ENCODE results near the gene TTI1.

The TTI1 gene

DNA sequence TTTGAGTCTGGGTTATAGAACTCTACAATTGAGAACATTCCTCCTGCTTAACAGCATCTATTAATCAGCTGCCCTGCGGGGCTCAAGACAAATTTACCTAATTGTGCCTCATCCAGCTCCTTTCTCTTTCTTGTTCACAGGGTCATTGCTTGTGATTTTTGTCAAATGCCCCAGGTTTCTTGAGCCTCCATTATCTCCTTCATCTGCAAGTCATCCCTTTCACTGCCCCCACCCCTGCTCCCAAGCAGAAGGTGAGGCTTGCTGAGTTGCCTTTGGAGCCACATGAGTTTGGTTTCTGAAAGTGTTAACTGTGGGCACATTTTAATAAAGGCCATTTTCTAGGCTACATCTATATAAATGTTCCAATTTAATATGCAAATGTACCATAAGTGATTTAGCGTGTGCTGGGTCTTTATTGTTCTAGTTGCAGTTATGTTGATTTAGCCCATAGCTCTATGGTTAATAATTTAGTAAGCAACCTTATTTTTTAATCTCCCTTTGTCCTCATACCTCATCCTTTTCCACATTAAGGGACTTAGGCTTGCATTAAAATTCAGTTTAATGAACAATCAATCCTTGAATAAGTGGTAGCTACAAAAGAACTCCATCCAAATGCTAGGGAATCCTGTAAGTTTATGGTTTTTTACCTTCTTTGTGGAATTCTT, 74.3 kb downstream of the TTI1 start:
- DNase-seq = no peak

DNA sequence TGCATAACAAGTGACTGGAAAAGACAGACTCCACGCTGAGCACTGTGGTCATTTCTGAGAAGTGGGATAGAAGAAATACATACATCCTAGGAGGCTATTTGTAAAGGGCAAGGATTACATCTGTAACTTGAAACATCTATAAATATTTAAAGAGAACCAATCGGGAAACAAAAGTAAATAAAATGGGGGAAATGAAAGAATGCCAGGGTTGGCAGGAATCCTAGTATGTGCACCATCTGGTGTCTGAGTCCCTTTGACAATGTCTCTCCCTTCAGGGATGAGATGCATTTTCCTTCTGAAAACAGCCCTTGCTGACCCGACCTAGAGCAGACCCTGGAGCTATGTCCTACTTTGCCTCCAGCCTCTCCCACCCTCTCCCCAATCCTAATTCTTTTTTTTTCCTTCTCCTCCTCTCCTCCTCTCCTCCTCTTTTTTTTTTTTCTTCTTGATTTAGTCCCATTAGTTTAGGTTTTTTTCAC, 77.1 kb downstream of the TTI1 start:
- no peak for DNase-seq

DNA sequence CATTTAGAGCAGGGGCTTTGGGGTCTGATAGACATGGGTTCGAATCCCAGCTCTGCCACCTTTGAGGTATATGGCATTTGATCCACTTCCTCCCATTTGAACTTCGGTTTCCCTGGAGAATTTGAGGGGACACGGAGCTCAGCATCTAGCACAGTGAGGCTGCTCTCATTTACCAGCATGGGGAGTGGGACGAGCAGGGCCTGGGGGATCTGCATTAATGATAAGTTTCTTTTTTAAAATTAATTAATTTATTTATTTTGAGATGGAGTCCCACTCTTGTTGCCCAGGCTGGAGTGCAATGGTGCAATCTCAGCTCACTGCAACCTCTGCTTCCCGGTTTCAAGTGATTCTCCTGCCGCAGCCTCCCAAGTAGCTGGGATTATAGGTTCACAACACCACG, 77.7 kb downstream of the TTI1 start:
- DNase-seq = no peak

DNA sequence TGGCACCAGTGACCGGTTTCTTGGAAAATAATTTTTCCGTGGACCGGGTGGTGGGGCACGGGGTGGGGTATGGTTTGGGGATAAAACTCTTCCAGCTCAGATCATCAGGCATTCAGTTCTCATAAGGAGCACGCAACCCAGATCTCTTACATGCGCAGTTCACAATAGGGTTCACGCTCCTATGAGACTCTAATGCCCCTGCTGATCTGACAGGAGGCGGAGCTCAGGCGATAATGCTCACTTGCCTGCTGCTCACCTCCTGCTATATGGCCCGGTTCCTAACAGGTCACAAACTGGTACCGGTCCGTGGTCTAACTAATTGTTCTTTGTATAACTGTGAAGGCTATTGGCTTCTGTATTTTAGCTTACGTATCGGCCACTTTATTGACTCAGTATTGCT, 78.6 kb downstream of the TTI1 start:
- DNase-seq = no peak

DNA sequence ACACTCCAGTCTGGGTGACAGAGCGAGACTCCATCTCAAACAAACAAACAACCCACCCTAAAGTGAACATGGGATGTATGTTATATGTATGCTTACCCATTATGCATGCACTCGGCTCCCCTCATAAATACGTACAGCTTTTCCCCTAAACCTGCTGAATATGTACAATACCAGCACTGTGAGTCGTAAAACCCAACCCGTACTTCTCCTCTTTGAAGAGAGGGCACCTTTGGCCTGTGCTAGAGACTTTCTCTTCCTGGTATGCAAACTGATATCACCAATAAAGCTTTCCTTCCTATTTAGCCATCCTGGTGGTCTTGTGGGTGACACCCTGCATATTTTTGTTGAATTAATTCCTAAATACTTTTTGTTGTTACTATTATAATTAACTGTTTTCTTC, 79.1 kb downstream of the TTI1 start:
- DNase-seq = no peak

DNA sequence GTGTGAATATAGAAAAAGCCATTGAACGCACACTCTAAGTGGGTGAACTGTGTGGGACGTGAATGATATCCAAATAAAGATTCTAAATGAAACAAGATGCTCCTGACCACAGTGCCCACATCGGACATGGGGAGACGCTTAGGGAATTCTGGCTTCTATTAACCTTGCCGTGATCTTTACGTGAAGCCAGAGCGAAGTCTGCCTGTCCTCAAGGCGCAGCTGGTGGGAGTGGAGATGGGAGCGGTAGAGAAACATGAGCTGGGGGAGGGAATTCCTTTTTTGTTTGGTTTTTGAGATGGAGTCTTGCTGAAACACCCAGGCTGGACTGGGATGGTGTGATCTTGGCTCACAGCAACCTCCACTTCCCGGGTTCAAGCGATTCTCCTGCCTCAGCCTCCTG, 84.3 kb downstream of the TTI1 start:
- DNase-seq = no peak

DNA sequence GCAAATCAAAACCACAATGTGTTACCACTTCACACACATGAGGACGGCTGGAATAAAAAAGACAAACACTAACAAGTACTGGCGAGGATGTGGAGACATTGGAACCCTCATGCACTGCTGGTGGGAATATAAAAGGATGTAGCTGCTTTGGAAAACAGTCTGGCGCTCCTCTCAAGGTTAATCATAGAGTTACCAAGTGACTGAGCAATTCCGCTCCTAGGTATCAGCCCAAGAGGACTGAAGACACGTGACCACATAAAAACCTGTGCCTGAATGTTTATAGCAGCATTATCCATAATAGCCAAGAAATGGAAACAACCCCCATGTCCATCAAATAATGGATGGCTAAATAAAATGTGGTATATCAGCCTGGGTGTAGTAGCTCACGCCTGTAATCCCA, 85.3 kb downstream of the TTI1 start:
- no peak for DNase-seq

DNA sequence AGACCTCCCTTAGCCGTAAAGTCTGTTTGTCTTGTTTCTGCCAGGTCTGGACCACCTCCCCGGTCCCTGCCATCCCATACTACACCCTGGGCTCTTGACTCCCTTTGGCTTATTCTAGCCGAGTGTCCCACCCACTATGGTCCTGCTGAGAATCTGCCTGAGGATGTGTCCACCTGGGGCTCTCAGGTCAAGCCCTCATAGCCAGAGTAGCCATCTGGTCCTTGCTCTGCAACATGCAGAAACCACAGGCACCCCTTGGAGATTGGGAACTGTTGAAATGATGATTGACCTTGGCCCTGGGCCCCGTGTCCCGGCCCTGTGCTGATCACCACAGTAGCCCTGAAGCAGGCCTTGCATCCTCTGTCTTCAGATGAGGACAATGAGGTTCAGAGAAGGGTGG, 86.3 kb downstream of the TTI1 start:
- DNase-seq = no peak

DNA sequence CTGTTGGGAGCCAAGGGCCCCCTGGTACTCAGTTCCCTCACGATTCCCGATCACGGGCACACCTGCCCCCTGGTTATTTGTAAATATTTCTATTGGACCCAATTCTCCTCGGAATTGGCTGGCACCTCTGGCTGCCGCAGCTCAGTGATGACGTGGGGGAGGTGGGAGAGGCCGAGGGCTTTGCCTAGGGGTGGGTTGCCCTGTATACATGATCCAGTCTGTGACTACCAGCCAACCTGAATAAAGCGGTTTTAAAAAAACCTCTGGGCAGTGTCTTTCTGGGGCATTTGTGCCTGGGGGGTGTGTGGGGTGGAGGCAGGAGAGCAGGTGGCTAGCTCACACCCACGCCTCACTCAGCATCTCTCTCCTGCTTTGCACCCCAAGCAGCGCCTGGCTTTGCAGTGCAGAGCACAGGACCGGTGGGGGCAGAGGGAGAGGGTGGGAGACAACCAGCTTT, 88.1 kb downstream of the TTI1 start:
- no peak for DNase-seq

DNA sequence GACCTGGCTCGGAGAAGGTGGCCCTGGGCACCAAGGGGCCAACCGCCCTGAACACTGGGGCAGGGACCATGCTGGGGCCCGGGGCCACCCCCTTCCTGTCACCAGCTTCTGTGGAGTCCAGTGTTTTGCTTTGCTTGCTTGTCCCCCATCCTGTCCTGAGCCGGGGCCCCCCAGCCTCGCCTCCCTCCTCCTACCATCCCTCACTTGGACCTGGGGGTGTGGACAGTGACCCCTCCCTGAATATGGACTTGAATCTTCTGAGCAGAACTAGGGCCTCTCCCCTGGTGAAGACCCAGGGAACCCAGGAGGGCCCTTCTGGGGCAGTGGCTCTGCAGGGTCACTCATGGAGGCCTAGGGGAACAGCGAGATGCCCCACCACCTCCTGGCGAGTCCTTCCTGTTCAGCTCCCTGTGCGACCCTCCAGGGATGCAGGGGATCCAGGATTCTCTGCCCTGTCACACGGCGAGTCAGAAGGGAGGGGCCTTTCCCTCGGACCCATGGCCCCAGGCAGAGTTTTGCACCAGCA, 88.7 kb downstream of the TTI1 start:
- DNase-seq = no peak

DNA sequence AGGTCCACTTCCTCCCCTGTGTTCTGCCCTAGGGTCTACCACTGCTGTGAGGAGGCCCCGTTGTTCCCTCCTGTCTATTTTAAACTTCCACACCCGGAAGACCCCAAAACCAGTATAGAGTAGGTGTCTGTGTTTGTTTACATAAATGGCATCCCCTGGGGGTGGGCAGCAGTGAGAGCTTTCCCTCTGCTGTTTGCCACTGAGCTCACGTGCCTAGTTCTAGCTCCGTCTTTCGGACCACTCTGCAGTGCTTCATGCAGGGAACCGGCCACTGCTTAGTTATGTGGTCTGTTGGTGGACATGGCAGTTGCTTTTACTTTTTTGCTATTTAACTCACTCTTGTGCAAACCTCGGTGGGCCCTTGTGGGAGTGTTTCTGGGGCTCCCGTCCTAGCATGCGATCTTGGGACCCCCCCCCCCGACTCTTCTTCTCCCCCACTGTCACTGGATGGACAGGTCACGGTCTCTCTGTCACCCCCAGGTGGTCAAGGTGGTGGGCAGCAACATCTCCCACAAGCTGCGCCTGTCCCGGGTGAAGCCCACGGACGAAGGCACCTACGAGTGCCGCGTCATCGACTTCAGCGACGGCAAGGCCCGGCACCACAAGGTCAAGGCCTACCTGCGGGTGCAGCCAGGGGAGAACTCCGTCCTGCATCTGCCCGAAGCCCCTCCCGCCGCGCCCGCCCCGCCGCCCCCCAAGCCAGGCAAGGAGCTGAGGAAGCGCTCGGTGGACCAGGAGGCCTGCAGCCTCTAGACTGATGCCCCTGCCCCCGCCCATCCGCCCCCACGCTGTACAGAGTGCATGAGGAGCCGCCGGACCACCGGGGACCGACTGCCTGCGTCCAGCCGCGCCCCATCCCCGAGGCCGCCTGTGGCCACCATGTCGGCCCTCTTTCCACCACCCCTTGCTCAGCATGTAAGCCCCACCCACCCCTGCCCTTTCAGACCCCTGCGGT, 89.5 kb downstream of the TTI1 start:
- no peak for DNase-seq

DNA sequence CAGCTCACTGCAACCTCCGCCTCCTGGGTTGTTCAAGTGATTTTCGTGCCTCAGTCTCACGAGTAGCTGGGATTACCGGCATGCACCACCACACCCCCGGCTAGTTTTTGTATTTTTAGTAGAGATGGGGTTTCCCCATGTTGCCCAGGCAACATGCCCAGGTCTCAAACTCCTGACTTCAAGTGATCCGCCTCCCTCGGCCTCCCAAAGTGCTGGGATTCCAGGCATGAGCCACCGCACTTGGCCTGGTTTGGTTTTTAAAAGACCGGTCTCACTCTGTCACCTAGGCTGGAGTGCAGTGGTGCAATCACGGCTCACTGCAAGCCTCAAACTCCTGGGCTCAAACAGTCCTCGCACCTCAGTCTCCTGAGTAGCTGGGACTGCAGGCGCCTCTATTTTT, 90.2 kb downstream of the TTI1 start:
- no peak for DNase-seq

DNA sequence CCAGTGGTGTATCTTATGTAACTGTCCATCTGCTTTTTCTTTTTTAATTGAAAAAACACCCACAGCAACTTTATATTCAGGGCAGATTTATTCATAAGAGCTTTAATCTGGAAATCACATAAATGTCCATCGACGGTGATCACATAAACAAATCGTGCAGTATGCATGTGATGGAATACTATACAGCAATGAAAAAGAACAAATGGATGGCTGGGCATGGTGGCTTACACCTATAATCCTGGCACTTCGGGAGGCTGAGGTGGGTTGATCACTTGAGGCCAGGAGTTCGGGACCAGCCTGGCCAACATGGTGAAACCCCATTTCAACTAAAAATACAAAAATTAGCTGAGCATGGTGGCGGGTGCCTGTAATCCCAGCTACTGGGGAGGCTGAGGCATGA, 91.3 kb downstream of the TTI1 start:
- no peak for DNase-seq

DNA sequence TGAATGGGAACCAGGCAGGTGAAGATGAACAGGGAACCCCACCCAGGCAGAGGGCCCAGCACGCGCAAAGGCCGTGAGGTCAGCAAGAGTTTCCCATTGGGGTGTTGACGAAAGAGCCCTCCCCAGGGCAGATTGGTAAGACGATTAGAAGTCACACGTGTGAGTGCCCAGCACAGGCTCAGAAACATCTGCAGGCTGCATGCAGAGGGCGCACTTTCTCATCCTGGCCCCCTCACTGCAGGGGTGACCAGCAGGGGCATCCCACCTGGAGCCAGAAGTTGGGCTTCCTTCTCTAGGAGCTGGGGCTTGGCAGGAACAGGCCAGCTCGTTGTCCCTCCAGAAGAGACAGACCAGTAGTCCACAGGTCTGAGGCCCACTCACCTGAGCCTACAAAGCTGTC, 91.9 kb downstream of the TTI1 start:
- DNase-seq = no peak

DNA sequence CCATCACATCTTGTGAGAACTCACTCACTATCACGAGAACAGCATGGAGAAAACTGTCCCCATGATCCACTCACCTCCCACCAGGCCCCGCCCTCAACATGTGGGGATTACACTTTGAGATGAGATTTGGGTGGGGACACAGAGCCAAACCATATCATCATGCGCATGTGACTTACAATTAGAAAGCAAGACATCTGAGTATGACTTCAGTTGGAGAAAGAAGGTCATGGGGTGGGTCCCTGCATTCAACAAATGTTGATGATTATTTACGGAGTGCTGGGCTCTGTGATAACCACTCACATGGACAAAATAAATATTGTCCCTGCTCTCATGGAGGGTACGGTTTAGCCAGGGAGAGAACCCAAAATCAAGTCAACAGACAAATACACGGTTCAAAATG, 92.4 kb downstream of the TTI1 start:
- DNase-seq = no peak

DNA sequence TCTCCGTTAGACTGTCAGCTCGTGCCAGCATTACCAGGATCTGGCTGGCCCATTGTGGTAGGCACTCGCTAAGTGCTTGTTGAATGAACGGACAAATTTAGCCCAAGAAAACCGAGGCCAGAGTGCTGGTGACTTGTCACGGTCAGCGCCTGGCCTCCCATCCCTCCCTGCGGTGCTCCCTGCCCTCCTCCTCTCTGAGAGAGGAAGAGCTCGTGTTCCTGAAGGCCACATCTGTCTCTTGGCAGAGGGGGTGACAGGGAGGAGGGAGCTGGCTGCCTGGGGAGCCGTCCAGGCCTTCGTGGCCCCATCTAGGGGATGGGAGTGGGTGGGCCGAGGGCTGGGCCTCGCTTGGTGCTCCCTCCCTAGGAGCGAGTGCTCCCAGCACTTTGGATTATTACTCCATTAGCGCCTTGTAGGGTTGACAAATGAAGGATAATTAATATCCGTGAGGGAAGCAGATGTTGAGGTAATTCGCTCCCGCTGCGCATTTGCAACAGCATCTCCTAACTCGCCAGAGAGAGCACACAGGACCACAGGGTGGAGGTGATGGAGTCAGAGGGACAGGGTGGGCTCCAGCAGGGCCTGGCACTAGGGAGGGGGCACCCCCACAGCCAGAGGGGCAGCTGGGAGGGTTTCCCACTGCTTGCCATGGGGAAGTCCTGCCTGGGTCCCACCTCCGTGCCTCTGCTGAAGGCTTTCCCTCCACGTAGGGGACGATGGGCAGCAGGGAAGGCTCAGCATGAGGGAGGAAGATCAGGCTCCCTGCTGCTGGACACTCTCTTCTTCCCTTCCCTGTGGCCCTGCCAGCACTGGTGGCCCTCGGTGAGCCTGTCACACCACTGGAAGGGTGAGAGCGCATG, 93.3 kb downstream of the TTI1 start:
- DNase-seq = no peak

DNA sequence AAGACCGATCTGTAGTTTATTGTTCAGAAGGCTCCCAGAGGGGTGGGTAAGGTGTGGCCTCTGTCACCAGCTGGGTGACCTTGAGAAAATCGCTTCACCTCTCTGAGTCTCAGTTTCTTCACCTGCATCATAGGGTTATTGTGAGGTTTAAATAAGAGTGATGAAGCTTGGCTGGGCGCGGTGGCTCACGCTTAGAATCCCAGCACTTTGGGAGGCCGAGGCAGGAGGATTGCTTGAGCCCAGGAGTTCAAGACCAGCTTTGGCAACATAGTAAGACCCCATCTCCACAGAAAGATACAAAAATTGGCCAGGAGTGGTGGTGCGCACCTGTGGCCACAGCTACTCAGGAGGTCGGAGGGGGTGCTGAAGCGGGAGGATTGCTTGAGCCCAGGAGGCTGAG, 94.3 kb downstream of the TTI1 start:
- no peak for DNase-seq

DNA sequence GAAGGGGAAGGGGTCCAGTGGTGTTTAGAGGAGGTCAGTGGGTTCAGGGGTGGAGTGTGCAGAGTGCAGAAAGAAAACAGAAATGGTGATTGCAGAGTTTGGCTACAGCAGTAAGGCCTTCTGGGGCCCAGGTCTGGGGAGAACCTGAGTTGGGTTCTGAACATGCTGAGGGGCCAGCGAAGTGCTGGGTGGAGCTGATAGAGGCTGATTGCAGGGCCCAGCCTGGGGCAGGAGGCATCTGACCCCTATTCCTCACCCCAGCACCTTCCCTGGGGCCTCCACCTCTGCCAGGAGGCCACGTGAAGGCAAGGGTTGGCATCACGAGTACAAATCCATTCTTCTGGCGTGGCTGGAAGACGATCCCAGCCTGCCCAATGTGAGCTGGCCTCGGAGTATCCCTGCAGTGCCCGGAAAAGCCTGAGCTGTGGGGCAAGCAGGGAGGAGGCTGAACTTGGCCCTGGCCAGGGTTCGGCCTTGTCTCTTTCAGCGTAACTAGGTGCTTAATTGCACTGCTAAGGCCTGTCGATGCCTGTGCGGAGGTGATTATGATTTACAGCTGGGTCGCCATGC, 95.0 kb downstream of the TTI1 start:
- DNase-seq = no peak

DNA sequence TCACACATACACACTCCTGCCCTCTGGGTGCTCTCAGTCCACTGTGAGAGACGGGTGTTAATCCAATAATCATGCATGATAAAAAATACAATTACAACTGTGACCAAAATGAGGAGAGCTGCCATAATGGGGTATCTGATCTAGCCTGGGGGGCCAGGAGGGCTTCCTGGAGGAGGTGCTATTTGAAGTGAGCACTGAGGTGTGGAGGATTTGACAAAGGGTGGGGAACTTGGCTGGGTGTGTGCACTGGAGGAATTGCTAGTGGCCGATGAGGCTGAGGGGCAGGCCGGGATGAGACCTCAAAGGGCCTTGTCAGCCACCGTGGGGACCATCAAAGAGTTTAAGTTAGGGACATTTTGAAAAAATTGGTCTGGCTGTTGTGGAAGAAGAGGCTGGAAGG, 95.6 kb downstream of the TTI1 start:
- no peak for DNase-seq

DNA sequence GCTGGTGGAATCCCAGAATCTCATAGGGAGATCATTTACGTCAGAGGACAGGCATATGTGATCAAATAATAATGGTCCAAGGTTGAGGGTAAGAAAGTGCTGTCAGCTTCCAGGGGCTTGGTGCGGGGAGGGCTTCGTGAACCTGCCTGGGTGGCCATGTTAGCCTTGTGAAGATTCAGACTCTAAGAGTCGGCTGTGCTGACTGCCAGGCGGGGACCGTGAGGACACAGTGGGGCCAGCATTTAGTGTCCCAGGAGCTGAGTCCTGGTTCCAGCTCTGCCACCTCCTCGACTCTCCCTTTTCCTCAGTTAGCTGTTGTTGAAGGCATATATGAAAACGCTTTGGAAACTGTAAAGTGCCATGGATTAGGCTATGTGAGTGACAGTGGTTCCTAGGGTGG, 96.8 kb downstream of the TTI1 start:
- DNase-seq = no peak

DNA sequence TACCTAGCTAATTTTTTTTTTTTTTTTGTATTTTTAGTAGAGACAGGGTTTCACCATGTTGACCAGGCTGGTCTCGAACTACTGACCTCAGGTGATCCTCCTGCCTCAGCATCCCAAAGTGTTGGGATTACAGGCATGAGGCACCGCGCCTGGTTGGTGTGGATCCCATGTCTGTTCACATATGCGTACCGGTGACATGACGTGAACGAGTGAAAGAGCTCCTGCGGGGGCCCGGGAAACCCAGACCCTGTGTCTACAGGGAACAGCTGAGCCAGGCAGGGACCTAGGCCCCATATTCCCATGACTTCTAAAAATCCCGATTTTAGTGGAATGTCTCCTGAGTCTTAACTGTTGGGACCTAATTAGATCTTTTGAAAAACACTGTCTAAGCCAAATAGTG, 97.2 kb downstream of the TTI1 start:
- DNase-seq = no peak

DNA sequence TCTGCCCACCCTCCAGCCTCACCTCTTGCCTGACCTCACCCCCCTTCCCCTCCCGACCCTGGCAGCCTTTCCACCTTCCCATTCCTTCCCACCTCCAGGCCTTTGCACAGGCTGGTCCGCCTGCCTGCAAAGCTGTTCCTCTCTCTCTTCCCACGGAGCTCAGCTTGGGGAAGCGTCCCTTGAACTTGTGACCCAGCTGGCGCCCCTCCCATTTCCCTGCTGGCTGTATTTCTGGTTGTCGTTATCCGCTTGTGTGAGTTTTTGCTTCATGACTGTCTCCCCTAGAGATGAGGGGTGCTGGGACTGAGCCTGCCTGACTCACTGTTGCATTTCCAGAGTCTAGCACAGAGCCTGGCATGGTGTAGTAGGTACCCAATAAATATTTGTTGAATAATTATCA, 97.8 kb downstream of the TTI1 start:
- DNase-seq = no peak
